ENCODE data around the gene RAP1GAP2.
"Not testable (repeated sequence)": the region's sequence is repeated elsewhere in the genome, so short reads cannot be mapped to it uniquely, and the experiment has no call there.

Gene RAP1GAP2

GRCh38 chr17:2983255-2983654 is 187.0 kb downstream of the RAP1GAP2 start:
- POLR2A ChIA-PET: no interaction called here
- CTCF ChIA-PET: no interaction called here
- no peak for DNase-seq (ENCODE audit: extremely low spot score)
- no peak for TF ChIP-seq PKNOX1 (IDR thresholded peaks at IDR 0.05)
- no peak for TF ChIP-seq ELF4 (IDR thresholded peaks at IDR 0.05)
- no peak for TF ChIP-seq ZNF384 (IDR thresholded peaks at IDR 0.05)
- TF ChIP-seq LEF1 (IDR thresholded peaks at IDR 0.05; ENCODE audit: borderline replicate concordance): no peak
- TF ChIP-seq SP1 (IDR thresholded peaks at IDR 0.05): no peak
- TF ChIP-seq CTBP1 (IDR thresholded peaks at IDR 0.05; ENCODE audit: borderline replicate concordance): no peak
- no peak for TF ChIP-seq NFRKB (IDR thresholded peaks at IDR 0.05)
- TF ChIP-seq HDGF (IDR thresholded peaks at IDR 0.05; ENCODE audit: borderline replicate concordance): no peak
- no peak for TF ChIP-seq TARDBP (IDR thresholded peaks at IDR 0.05)
- no peak for TF ChIP-seq SUZ12 (IDR thresholded peaks at IDR 0.05)
- TF ChIP-seq ARNT (IDR thresholded peaks at IDR 0.05): no peak

GRCh38 chr17:2985318-2985717 is 189.1 kb downstream of the RAP1GAP2 start:
- POLR2A ChIA-PET: no interaction called here
- CTCF ChIA-PET: no interaction called here
- no peak for DNase-seq (ENCODE audit: extremely low spot score)
- TF ChIP-seq NFRKB (IDR thresholded peaks at IDR 0.05) (no peak), FOXM1 (IDR thresholded peaks at IDR 0.05; ENCODE audit: borderline replicate concordance) (no peak), FOXA1 (IDR thresholded peaks at IDR 0.05) (no peak), LEF1 (IDR thresholded peaks at IDR 0.05; ENCODE audit: borderline replicate concordance) (no peak), SP1 (IDR thresholded peaks at IDR 0.05) (no peak), TARDBP (IDR thresholded peaks at IDR 0.05) (no peak), ELF4 (IDR thresholded peaks at IDR 0.05) (no peak), FOXK2 (IDR thresholded peaks at IDR 0.05) (no peak), ARNT (IDR thresholded peaks at IDR 0.05) (no peak), HDGF (IDR thresholded peaks at IDR 0.05; ENCODE audit: borderline replicate concordance) (no peak), SUZ12 (IDR thresholded peaks at IDR 0.05) (no peak), PKNOX1 (IDR thresholded peaks at IDR 0.05) (no peak), L3MBTL2 (conservative IDR thresholded peaks at IDR 0.05) (no peak), BHLHE40 (IDR thresholded peaks at IDR 0.05; ENCODE audit: borderline replicate concordance) (no peak), CTBP1 (IDR thresholded peaks at IDR 0.05; ENCODE audit: borderline replicate concordance) (no peak), ZNF384 (IDR thresholded peaks at IDR 0.05) (no peak)

GRCh38 chr17:2986925-2987324 is 190.7 kb downstream of the RAP1GAP2 start:
- POLR2A ChIA-PET: no interaction called here
- no peak for TF ChIP-seq CTBP1 (IDR thresholded peaks at IDR 0.05; ENCODE audit: borderline replicate concordance)
- TF ChIP-seq SP1 (IDR thresholded peaks at IDR 0.05): no peak
- TF ChIP-seq L3MBTL2 (conservative IDR thresholded peaks at IDR 0.05): no peak
- TF ChIP-seq BHLHE40 (IDR thresholded peaks at IDR 0.05; ENCODE audit: borderline replicate concordance): no peak
- TF ChIP-seq HDGF (IDR thresholded peaks at IDR 0.05; ENCODE audit: borderline replicate concordance): no peak
- no peak for TF ChIP-seq FOXM1 (IDR thresholded peaks at IDR 0.05; ENCODE audit: borderline replicate concordance)
- no peak for TF ChIP-seq LEF1 (IDR thresholded peaks at IDR 0.05; ENCODE audit: borderline replicate concordance)
- TF ChIP-seq FOXK2 (IDR thresholded peaks at IDR 0.05): no peak
- no peak for TF ChIP-seq ELF4 (IDR thresholded peaks at IDR 0.05)
- no peak for TF ChIP-seq NFRKB (IDR thresholded peaks at IDR 0.05)
- no peak for TF ChIP-seq TARDBP (IDR thresholded peaks at IDR 0.05)
- CTCF ChIA-PET: no interaction called here
- DNase-seq (ENCODE audit: extremely low spot score): no peak

GRCh38 chr17:2989396-2989795 is 193.2 kb downstream of the RAP1GAP2 start:
- POLR2A ChIA-PET; CTCF ChIA-PET; DNase-seq (ENCODE audit: extremely low spot score): not testable (repeated sequence)

GRCh38 chr17:2989855-2990254 is 193.6 kb downstream of the RAP1GAP2 start:
- ChIA-PET POLR2A (no interaction called here), CTCF (no interaction called here)
- DNase-seq (ENCODE audit: extremely low spot score): no peak
- no peak for TF ChIP-seq SUZ12 (IDR thresholded peaks at IDR 0.05)
- no peak for TF ChIP-seq SP1 (IDR thresholded peaks at IDR 0.05)
- TF ChIP-seq FOXK2 (IDR thresholded peaks at IDR 0.05): no peak
- no peak for TF ChIP-seq ARNT (IDR thresholded peaks at IDR 0.05)
- TF ChIP-seq TARDBP (IDR thresholded peaks at IDR 0.05): no peak

- no peak for DNase-seq (ENCODE audit: extremely low spot score)
- CTCF ChIA-PET: no interaction called here
- POLR2A ChIA-PET: no interaction called here
- TF ChIP-seq SP1 (IDR thresholded peaks at IDR 0.05): no peak
- TF ChIP-seq CTBP1 (IDR thresholded peaks at IDR 0.05; ENCODE audit: borderline replicate concordance): no peak
- no peak for TF ChIP-seq TARDBP (IDR thresholded peaks at IDR 0.05)
- TF ChIP-seq BHLHE40 (IDR thresholded peaks at IDR 0.05; ENCODE audit: borderline replicate concordance): no peak
- TF ChIP-seq NFRKB (IDR thresholded peaks at IDR 0.05): no peak
- no peak for TF ChIP-seq L3MBTL2 (conservative IDR thresholded peaks at IDR 0.05)
- TF ChIP-seq ARNT (IDR thresholded peaks at IDR 0.05): no peak
- no peak for TF ChIP-seq LEF1 (IDR thresholded peaks at IDR 0.05; ENCODE audit: borderline replicate concordance)
- TF ChIP-seq FOXK2 (IDR thresholded peaks at IDR 0.05): no peak
- TF ChIP-seq ELF4 (IDR thresholded peaks at IDR 0.05): no peak
- TF ChIP-seq FOXA1 (IDR thresholded peaks at IDR 0.05): no peak
- no peak for TF ChIP-seq HDGF (IDR thresholded peaks at IDR 0.05; ENCODE audit: borderline replicate concordance)
- TF ChIP-seq ZNF384 (IDR thresholded peaks at IDR 0.05): no peak
- no peak for TF ChIP-seq FOXM1 (IDR thresholded peaks at IDR 0.05; ENCODE audit: borderline replicate concordance)
- TF ChIP-seq PKNOX1 (IDR thresholded peaks at IDR 0.05): no peak
- TF ChIP-seq SUZ12 (IDR thresholded peaks at IDR 0.05): no peak
Observed at GRCh38 chr17:2990396-2990795, 194.2 kb downstream of the RAP1GAP2 start.

- CTCF ChIA-PET, POLR2A ChIA-PET: not testable (repeated sequence)
Observed at GRCh38 chr17:2991396-2992180, 195.3 kb downstream of the RAP1GAP2 start.

More at GRCh38 chr17:2991396-2992180, 195.3 kb downstream of the RAP1GAP2 start:
- not testable (repeated sequence) for DNase-seq (ENCODE audit: extremely low spot score)

All from HEK293T (cell line).